ENCODE data around the gene COX4I1. TPM values are rescaled to one million over a fixed set of nuclear protein-coding genes. Genes with fewer than 3 reads are reported as not detected.

COX4I1 gene
- total and polyA plus RNA-seq, 9 of the 15 experiments (the other 6 are each of a cell fraction or from before 2014, with no cell fraction given) = 651 to 2,356 (median 1,032) TPM

GRCh38 chr16:85780281-85780680 lies 19.2 kb upstream of the COX4I1 start:
- no peaks in the 10 kb centered on the region for H3K9me1 ChIP-seq (ENCODE audit: control insufficient read depth, insufficient read depth, low read length)

More at GRCh38 chr16:85780281-85780680, 19.2 kb upstream of the COX4I1 start:
- ChIA-PET CTCF (ENCODE audit: low intra/inter-chr PET ratio) (no interaction called here), POLR2A (no interaction called here)
- H3K4me3 ChIP-seq = no peak overlapping the region
- no peak overlapping the region for H2AFZ ChIP-seq (ENCODE audit: low read depth, low read length)
- no peaks in the 10 kb centered on the region for H3K27me3 ChIP-seq (ENCODE audit: control insufficient read depth in 2 of 2, insufficient read depth in 2 of 2, low read length in 2 of 2)
- TF ChIP-seq NCOA6 (IDR thresholded peaks at IDR 0.05) = no peak
- TF ChIP-seq ZNF780A (CRISPR knock-in tag; IDR thresholded peaks at IDR 0.05) = no peak
- no peak for TF ChIP-seq SIRT6 (IDR thresholded peaks at IDR 0.05; ENCODE audit: low read depth, low read length)
- no peak for TF ChIP-seq NR2C2 (CRISPR knock-in tag; IDR thresholded peaks at IDR 0.05)
- no peak for TF ChIP-seq NR2C2 (tag; IDR thresholded peaks at IDR 0.05)
- no peak for TF ChIP-seq PATZ1 (CRISPR knock-in tag; IDR thresholded peaks at IDR 0.05; ENCODE audit: borderline replicate concordance)
- intact Hi-C loops (cut with micrococcal nuclease) = no loop called here
- no peak for ATAC-seq
- no peaks in the 10 kb centered on the region; the same call in 1 of the 2 replicates for H4K20me1 ChIP-seq (replicated peaks; ENCODE audit: control insufficient read depth, insufficient read depth, low read length)
- no TSS peak for BruUV-seq (replicated peaks)
- in situ Hi-C loops (cut with MboI) = no loop called here
- 92% methylated on average over 26 of the region's 26 CpGs for WGBS (ENCODE audit: insufficient coverage, low coverage, missing lambda C conversion rate)
- DNase-seq (ENCODE audit: extremely low read depth in 1 of 4, low spot score in 3 of 4) = no peak
- no peak overlapping the region for H3K27ac ChIP-seq (ENCODE audit: extremely low read depth, low read depth, low read length)
- no peak overlapping the region for H3K9ac ChIP-seq (ENCODE audit: insufficient read depth in 1 of 2, low read depth in 2 of 2, low read length in 2 of 2)
- FAIRE-seq = no peak
- H3K4me1 ChIP-seq (replicated peaks in 1 of 2; ENCODE audit: control insufficient read depth in 2 of 2, insufficient read depth in 2 of 2, low read length in 2 of 2) = no peaks in the 10 kb centered on the region
- no peak overlapping the region for H3K4me2 ChIP-seq (ENCODE audit: insufficient read depth, low read length)
- H3K36me3 ChIP-seq (ENCODE audit: control insufficient read depth, insufficient read depth, low read length) = peaks cover 73% of the 10 kb centered on the region; the same call in 2 of the 3 replicates
- H3K79me2 ChIP-seq (ENCODE audit: control insufficient read depth, insufficient read depth, low read length) = 0 out of 3 replicates have a peak, but pooled peaks cover 4% of the 10 kb centered on the region
- no peaks in the 10 kb centered on the region for H3K9me3 ChIP-seq (replicated peaks; ENCODE audit: control insufficient read depth, insufficient read depth, low read depth, low read length)
